ENCODE data around the gene CCDC61.

Gene CCDC61

DNA sequence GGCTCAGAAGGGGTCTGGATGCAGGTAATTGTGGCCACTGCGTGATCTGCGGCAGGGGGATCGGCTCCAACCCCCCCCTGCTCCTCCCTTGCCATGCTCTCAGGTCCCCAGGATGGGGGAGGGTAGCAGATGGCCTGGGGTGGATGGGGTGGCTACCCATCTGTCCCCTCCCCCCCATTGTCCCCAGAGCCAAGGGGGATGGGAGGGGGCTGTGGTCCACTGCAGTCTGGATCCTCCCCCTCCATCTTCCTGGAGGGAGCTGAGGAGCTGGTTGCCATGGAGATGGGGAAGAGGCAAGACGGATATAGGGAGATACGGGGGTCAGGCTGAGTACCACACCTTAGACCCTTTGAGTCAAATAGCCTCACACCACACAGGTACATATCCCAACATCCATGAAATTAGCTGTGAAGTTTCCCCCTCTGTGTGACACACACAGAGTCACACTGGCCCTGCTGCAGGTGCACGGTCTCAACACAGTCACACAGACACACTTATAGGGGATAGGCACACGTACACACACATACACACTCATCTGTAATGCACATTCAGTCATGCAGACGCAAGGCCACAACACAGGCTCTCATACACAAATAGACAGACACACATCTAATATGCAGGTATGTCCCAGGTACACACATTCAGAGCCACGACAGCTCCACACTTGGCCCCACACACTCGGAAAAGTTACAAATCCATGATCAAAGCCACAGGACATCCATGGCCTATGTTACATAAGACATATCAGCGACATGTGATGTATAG is 19.8 kb upstream of the CCDC61 start:
- no peak for DNase-seq

DNA sequence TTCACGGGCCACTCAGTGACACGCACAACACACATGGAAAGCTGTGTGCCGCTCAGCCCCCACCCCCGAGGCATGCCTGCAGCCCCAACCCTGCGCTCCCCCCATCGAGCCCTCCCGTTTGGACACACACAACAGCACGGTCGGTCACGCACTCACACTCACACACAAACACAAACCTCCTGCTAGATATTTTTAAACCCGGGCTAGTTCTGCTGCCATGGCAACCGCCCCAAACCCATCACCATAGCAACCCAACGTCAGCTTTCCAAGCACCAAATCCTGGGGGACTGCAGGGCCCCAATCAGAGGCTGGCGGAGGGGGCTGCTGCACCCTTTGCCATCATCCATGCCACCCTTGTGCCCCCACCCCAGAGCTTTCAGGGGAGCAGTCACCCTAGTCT is 19.1 kb upstream of the CCDC61 start:
- DNase-seq = no peak

DNA sequence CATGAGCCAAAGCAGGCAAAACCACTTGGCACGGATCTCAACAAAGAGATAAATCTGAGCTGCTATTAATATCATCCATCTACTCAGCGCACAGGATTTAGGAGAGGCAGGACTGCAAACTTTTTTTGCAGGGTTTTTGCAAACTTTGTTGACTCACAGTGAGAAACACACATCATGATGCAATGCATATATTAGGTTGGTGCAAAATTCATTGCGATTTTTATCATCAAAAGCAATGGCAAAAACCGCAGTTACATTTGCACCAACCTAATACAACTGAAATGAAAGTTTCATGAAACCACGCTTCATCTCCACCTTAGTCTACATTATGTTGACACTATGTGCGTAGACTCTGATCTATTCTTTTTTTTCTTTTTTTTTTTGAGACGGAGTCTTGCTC is 17.1 kb upstream of the CCDC61 start:
- no peak for DNase-seq

DNA sequence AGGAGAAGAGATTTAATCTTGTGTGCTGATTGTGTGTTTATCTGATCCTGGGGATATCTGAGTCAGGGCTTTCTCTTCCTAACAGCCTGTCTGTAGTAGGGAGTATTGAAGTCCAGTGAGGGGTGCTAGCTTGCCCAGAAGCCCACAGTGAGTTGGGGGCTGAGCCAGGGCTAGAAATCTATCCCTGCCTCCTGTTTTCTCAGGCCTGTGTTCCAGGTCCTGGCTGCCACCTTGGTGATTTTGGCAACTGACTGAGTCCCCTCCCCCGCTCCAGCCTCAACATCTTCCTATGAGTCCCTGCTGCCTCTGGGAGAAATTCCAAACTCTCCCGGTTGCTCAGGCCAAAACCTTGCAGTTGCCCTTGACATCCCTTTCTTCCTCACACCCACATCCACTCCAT is 13.9 kb upstream of the CCDC61 start:
- DNase-seq = no peak

DNA sequence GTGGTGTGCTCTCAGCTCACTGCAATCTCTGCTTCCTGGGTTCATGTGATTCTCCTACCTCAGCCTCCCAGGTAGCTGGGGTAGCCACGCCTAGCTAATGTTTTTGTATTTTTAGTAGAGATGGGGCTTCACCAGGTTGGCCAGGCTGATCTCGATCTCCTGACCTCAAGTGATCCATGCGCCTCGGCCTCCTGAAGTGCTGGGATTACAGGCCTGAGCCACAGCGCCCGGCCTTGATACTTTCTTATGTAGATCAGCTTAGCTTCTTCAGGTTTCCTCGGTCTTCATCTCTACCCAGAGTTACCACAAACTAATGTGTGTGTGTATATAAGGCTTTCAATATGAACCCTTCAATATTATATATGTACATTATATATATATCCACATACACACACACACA is 9.9 kb upstream of the CCDC61 start:
- DNase-seq = no peak

DNA sequence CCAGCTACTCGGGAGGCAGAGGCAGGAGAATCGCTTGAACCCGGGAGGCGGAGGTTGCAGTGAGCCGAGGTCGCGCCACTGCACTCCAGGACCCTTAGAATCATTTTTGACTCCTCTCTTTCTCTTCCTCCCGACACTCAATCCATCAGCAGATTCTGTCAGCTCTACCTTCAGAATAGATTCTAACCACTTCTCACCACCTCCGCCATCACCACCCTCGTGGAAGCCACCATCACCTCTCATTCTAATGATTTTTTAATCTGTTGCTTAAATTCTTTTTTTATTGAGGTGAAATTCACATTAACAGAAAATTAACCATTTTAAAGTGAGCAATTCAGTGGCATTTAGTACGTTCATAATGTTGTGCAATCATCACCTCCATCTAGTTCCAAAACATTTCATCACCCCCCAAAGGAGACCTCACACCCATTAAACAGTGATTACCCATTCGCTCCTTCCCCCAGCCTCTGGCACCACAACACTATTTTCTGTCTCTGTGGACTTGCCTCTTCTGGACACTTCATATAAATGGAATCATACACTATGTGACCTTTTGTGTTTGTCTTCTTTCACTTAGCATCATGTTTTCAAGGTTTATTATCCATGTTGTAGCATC is 5.0 kb upstream of the CCDC61 start:
- DNase-seq = no peak

DNA sequence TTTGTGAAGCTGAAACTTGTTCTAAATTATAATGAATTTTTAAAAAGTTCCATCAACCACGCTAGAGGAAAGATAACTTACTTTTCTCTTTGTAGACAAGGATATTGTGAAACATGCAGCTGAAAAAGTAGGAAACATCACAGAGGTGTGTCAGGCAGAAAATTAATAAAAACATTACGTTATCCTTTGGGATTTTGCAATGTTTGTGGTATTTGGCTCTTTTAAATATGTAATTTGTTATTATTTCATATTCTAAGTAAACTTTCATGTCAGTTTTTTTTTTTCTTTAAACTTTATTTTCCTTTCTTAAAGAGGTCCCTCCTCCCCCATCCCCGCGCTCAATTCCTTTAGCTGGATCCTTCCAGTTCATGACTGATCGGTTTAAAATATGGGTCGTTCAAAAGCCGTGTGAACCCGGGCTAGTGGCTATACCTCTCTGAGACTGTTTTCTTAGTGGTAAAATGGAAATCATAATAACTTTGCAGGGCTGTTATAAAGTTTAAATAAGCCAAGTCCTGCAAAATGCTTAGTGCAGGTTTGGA is 740 bp upstream of the CCDC61 start:
- no peak for DNase-seq

DNA sequence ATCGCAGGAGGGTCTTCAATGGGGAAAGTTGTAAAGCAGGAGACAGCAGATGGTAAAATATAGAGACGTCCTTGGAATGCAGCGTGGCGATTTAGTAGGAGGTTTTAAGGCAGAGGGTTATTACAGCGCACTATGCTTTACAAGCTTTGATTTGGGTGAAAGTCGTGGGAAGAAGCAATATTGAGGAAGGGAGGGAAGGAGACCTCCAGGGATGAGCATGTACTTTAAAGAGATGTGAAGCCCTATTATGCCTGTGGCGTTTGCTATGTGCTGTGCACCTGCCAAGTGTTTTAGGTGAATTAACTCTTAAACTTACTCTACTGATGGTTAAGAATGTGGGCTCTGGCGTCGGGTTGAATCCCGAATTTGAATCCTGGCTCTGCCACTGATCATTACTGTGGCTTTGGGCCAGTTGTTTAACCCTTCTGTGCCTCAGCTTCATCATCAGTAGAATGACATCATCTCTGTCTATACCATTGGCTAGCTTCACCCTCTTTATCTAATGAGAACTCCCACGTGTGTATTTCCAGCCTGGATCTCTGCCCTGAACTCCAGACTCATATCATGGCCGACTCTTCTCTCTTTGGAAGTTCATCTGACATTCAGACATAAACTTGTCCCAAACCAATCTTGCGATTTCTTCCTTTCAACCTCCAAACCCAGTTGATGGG is 583 bp downstream of the CCDC61 start:
- no peak for DNase-seq

DNA sequence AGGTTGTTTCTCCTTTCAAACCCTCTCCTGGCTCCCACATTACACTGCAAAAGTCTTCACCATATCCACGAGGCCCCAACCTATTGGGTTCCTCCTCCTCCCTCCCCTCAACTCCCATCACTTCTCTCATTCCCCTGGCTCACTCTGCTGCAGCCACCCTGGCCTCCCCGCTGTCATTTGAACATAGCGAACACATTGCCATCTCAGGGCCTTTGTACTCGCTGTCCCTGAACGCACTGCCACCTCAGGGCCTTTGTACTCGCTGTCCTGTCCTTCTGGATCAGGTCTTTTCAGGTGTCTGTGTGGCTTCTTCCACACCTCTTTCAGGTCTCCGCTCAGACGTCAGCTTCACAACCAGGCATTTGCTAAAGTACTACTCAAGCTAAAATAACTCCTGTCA is 1.7 kb downstream of the CCDC61 start:
- no peak for DNase-seq

DNA sequence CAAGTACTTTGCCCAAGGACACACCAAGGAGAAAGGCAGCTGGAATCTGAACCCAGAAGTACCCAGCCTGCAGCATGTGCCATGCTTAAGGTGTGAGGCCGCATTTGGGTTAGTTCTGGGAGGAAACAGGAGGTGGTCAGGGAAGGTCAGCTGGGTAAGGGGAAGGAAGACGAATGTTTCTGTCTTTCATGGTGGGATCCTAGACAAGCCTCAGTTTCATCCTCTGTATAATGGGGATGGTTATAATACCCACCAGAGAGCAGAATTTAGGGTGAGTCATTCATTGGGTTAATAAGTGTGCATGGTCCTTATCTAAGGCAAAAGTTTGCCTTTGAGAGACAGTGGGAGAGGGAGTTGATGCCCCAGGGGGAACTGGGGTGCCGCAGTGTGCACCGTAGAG is 3.6 kb downstream of the CCDC61 start:
- DNase-seq = no peak

DNA sequence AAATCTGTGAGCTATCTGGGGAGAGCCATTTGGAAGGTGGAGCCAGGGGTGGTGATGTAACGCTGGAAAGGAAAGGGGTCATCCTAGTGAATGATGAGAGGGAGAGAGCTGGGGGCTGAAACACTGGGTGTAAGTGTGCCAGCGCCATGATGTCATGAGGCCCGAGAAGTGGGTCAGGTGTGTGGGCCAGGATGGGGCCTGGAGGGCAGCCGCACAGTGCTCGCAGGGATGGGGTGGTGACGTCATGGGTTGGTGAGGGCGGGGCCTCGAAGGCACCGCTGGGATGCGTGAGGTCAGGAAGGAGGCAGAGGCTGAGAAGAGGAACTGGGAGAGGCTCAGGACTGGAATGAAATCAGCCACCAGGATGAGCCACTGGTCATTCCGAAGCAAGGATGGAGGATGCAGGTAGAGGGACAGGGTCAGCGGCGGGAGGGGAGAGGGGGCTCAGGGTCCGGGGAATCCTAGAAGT is 4.4 kb downstream of the CCDC61 start:
- DNase-seq = peak; percentile 37

DNA sequence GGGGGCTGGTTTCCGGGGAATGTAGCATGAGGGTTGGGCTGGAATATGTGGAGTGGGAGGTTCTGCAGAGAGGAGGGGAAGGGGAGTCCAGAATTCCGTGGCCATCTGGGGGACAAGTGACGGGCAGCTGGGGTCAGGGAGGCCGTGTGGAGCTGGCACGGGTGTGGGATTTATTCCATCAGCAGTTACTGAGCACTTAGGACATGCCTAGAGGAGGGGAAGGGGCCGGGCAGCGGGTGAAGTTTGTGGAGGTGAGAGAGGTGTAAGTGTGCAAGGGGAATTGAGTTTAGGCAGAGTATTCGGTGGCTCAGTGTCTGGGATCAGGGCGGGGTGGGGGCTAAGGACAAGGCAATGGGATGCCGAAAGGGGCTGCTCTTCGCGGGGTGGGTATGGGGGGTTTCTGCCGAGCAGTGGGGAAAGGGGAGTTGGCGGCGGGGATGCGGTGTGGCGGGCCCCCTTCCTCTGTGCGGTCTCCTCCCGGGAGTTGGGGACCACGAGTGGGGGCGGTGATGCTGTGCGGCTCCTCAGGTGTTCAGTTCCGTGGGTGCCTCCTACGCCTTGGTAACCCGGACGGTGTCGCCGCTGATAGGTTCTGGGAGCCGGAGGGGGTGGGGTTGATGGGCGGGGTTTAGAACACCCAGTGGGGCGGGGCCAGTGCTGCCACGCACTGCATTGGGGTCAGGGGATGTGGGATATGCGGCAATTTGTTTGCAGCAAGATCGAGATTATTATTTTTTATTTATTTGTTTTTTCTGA is 5.4 kb downstream of the CCDC61 start:
- peak; percentile 77 for DNase-seq

DNA sequence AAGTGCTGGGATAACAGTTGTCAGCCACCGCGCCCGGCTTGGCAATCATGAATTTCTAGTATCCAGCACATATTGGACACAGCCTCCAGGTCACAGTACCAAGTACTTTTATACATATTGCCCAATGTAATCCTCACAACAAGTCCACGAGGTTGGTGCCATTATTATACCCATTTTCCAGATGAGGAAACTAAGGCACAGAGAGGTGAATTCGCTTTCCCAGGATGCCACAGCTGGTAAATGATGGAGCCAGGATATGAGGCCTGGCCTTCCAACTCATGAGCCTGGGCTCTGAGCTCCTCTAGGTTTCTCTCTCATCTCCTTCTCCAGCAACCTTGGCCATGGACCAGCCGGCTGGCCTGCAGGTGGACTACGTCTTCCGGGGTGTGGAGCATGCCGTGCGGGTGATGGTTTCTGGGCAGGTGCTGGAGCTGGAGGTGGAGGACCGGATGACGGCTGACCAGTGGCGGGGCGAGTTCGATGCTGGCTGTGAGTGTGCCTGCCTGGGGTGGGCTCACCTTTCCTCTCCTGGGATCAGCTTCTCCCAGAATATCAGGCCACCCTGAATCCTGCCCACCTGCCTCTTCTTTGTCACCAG is 7.5 kb downstream of the CCDC61 start:
- no peak for DNase-seq

DNA sequence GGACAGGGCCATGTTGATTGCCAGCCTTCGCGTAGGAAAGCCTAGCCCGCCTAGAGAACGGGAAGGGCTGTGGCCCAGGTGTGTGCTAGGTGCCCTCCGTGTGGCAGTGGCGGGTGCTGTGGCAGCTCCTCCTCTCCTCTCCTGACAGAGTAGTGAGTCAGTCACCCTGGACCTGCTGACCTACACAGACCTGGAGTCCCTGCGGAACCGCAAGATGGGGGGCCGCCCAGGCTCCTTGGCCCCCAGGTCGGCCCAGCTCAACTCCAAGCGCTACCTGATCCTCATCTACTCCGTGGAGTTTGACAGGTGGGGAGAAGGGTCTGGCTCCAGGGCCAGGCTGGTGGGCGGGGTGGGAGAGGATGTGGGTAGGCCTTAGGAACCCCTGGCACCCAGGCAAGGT is 11.1 kb downstream of the CCDC61 start:
- DNase-seq = no peak

DNA sequence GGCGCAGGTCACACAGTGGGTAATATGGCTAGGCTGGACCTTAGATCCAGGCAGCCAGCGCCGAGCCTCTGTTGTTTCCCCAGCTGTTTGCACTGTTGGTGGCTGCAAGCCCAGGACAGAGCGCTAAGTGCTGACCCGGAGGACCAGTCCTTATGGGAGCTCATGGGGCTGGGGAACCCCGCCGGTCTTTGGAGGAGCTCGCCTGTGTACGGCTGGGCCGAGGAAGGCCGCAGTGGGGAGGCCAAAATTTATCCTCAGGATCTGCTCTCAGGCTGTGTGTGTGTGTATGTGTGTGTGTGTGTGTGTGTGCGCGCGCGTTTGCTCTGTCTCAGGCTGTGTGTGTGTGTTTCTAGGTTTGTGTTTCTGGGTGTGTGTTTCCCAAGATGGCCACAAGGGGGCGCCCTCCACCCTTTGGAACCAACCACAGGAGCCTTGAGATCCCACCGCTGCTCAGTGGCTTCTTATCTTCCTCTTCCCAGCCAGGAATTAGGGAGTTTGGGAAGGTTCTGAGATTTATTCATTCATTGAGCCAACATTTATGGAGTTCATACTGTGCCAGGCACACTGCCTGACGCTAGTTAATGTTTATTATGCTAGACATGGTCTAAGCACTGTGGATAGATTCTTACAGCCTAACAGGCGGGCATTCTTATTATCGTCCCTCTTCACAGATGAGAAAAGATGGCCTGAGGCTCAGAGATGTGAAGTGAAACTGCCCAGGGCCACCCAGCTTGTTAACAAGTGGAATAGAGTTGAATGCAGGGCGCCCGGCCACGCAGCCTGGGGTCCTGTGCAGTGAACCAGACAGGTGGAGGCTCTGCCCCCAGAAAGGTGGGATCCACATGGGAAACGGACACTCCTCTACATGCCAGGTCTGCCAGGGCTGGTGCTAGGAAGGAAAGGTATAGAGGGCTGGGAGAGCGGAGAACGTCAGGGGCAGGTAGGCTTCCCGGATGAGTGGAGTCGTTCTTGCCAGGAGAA is 14.6 kb downstream of the CCDC61 start:
- DNase-seq = peak; percentile 52

DNA sequence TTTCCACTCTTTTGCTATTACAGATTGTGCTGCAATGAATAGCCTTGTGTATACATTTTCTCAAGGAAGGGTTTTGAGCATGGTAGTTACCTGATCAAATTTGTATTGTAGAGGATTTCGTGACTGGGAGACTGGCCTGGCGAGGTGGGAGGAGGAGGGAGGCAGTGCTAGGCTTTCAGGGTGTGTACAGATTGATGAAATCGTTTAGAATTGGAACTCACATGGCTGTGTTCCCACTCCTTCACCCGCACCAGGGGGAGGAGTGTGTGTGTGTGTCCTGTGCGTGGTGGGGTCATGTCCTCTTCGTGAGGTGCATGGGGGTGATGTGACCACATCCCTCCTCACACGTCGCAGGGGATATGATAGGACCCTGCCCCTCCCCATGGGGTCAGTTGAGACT is 19.3 kb downstream of the CCDC61 start:
- DNase-seq = no peak

DNA sequence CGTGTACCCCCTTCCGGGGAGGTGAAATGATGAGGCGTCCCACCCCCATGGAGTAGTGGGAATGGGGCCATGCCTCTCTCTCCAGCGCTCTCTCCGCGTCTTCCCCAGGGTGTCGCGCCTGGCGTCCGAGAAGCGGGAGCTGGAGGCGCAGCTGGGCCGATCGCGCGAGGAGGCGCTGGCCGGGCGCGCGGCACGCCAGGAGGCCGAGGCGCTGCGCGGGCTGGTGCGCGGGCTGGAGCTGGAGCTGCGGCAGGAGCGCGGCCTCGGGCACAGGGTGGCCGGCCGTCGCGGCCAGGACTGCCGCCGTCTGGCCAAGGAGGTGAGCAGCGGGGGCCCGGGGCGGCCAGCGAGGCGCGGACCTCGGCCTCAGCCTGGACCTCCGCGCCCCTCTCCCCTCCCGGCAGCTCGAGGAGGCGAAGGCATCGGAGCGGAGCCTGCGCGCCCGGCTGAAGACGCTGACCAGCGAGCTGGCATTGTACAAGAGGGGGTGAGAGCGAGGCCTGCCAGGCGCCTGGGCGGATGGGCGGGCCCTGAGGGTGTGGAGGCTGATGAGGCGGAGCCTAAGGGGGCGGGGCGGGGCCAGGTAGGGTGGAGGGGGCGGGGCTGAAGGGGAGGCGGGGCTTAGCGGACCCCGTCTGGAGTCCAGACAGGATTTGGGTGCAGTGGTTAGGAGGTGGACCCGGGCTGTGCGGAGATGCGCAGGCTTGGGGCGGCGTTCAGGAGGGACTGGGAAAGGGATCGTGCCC is 19.8 kb downstream of the CCDC61 start:
- DNase-seq = peak; percentile 66

DNA sequence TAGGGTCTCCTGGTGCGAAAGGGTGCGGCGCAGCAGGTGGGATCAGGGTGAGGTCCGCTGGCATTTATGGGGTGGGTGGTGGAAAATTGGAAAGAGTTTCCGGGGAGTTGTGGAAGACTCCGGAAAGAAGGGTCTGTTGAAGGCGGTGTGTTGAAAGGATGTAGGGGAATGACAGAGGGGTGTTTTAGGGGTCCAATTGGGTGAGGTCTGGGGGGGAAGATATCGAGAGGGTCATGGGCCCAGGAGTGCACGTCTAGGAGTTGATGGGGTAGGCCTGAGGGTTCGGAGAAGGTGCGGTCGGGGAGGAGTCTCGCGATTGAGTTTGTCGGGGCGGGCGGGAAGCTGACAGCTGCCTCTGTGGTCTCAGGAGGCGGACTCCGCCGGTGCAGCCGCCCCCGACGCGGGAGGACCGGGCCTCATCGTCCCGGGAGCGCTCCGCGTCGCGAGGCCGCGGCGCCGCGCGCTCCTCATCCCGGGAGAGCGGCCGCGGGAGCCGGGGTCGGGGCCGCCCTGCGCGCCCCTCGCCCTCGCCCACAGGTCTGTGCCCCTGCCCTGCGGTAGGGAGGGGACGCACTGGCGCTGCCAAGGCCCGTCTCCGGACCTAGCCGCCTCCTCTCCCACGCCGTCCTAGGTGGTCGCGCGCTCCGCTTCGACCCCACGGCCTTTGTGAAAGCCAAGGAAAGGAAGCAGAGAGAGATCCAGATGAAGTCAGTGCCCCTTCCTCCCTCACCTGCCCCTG is 20.6 kb downstream of the CCDC61 start:
- DNase-seq = peak; percentile 15

DNA sequence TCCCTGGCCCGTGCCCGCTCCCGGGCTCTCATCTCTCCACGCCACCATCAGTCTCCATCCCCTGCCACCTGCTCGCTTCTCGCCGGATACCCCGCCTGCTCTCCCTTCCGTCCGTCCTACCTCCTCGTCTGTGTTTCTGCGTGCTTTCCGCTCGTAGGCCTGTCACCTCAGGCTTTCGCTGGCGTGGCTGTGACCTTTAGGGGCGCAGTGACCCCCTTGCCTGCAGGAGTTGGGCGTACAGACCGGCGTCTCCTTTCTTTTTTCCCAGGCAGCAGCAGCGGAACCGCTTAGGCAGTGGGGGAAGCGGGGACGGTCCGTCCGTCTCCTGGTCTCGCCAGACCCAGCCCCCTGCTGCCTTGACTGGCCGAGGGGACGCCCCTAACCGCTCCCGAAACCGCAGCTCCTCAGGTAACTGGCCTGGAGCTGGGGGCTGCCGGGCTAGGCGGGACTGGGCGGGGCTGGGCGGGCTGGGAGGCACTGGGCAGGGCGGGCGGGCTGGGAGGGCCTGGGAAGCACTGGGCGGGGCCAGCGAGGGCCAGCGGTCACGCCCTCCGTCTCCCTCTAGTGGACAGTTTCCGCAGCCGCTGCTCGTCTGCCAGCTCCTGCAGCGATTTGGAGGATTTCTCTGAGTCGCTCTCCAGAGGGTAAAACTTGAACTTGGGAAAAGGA is 21.3 kb downstream of the CCDC61 start:
- DNase-seq = peak; percentile 76

DNA sequence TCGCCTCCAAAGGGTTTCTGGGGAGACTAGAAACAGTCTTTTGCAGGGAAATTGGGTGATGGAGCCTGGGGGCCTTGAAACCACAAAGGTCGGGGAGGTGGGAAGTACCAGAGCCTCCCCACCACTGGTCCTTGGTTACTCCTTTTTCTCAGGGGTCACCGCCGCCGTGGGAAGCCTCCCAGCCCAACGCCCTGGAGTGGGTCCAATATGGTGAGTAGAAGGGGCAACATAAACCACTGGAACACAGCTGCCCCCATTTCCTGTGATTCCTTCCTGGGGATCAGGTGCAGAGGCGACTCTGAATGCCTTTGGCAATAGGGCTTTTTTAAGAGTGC is 21.8 kb downstream of the CCDC61 start:
- DNase-seq = no peak

Measured in CD4-positive, alpha-beta T cell treated with Interferon gamma for 1 hour (primary cell).